ENCODE results near the gene MRPL27.

The MRPL27 gene

DNA sequence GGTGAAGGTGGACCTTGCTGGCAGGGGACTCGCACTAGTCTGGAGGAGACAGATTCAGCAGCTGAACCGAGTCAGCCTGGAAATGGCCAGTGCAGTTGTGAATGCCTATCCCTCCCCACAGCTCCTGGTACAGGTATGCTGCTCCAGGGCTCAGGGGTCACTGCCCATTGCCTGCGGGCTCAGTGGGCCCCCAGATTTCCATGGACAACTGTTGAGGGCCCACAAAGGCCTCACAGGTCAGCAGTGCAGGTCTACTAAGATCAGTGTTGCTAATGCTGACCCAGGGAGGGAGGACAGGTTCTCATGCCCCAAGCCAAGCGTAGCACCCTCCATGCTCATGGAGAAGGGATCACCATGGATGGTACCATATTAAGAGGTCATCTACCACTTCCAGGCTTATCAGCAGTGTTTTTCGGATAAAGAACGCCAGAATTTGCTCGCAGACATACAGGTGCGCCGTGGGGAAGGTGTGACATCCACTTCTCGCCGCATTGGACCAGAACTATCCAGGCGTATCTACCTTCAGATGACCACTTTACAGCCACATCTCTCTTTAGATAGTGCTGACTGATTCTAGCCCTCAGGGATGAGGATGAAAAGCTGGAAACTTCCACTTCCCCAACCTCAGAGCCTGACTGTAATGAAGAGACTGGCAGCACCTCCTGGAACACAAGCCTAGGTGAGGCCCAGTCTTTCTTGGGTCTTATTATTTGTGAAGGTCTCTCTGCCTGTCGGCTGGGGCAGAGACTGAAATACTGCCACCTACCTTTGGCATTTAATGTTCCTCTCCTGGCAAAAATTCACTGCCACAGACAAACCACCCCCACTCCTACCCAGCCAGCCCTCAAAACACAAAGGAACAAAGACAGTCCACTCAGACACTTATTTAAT, 7.6 kb upstream of the MRPL27 start:
- Mint-ChIP-seq H3K4me3 (no peak overlapping the region), H3K4me1 (peaks cover 5% of the 10 kb centered on the region), H3K27me3 (no peaks in the 10 kb centered on the region), H3K36me3 (ENCODE audit: insufficient read depth) (peaks cover 40% of the 10 kb centered on the region), H3K9me3 (no peaks in the 10 kb centered on the region), H3K27ac (ENCODE audit: low read depth) (no peak overlapping the region)
- DNase-seq (ENCODE audit: low spot score in 2 of 2) (no peak), ATAC-seq (replicated peaks; ENCODE audit: extremely low read depth, poor library complexity, severe bottlenecking) (no peak)

DNA sequence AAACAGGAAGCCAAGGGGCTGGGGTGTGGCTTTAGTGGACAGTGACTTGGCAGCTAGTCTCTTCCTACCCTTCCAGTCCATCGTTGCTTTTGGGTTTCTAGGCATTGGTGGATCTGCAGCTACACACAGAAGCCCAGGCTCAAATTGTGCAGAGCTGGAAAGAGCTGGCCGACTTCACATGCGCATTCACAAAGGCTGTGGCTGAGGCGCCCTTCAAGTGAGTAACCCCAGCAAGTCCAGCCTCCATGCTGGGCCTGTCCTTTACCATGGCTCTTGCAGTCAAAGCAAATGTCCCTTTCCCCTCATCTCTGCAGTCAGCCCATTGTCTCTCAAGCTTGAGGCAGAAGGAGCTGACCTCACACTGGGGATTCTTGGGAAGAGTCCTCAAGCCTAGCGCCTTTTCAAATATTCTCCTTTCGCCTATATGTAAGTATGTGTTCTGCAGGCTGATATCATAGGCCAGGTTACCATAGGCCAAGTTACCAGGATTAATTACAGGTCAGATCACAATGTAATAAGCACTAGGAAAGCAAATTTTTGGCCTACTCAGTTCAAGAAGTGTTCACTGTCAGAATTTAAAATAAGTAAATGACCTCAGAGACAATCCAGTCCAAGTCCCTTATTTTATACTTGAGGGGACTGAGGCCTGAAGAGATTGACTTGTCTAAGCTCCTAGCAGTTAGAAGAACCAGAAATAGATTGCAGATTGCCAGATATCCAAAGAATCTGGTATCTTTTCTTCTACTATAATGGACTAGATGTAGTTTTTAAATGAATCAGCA, 6.6 kb upstream of the MRPL27 start:
- no peaks in the 10 kb centered on the region for H3K27me3 Mint-ChIP-seq
- ATAC-seq (replicated peaks; ENCODE audit: extremely low read depth, poor library complexity, severe bottlenecking) = no peak
- H3K9me3 Mint-ChIP-seq = no peaks in the 10 kb centered on the region
- DNase-seq (ENCODE audit: low spot score in 2 of 2) = no peak
- no peaks in the 10 kb centered on the region for H3K4me1 Mint-ChIP-seq
- no peak overlapping the region for H3K27ac Mint-ChIP-seq (ENCODE audit: low read depth)
- H3K36me3 Mint-ChIP-seq (ENCODE audit: insufficient read depth) = peaks cover 30% of the 10 kb centered on the region
- H3K4me3 Mint-ChIP-seq = no peak overlapping the region

DNA sequence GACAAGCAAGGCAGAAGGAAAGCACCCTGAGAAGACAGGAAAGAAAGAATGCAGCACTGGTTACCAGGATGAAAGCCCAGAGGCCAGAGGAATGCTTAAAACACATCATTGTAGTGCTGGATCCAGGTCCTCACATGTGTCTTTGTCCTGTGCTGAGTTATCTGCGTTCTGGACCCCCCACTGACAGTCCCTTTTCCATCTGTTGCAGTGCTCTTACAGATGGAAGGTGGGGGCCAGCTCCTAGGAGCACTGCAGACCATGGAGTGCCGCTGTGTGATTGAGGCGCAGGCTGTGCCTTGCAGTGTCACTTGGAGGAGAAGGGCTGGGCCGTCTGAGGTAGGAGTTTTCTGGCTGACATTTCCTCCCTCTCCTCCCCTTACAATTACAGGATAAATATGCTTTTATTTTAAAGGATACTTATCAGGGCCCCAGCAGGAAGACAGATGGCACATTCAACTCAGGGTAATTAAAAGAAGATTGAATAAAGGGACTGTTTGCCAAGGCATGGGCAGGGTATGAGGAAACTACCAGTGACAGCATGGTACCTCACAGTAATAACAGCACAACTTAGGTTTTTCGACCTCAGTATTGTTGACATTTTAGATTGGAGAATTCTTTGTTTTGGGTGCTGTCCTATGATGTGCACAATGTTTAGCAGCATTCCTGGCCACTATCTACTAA, 3.0 kb upstream of the MRPL27 start:
- no peak overlapping the region for H3K27ac Mint-ChIP-seq (ENCODE audit: low read depth)

DNA sequence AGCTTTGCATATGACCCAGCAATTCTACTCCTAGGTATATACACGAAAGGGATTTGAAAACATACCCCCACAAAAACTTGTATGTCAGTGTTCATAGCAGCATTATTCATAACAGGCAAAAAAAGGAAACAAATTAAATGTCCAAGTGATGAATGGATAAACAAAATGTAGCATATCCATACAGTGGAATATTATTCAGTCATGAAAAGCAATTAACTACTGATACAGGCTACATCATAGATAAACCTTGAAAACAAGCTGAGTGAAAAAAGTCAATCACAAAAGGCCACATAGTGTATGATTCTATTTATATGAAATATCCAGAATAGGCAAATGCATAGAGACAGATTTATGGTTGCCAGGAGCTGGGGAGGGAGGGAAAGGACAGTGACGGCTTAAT, 721 bp upstream of the MRPL27 start:
- H3K36me3 Mint-ChIP-seq (ENCODE audit: insufficient read depth) = peaks cover 12% of the 10 kb centered on the region

More for the DNA sequence above, 3.0 kb upstream of the MRPL27 start:
- Mint-ChIP-seq H3K4me1 (peaks cover 22% of the 10 kb centered on the region), H3K36me3 (ENCODE audit: insufficient read depth) (peaks cover 13% of the 10 kb centered on the region), H3K9me3 (no peaks in the 10 kb centered on the region), H3K27me3 (no peaks in the 10 kb centered on the region), H3K4me3 (no peak overlapping the region)
- DNase-seq (ENCODE audit: low spot score in 2 of 2) = no peak
- no peak for ATAC-seq (replicated peaks; ENCODE audit: extremely low read depth, poor library complexity, severe bottlenecking)

DNA sequence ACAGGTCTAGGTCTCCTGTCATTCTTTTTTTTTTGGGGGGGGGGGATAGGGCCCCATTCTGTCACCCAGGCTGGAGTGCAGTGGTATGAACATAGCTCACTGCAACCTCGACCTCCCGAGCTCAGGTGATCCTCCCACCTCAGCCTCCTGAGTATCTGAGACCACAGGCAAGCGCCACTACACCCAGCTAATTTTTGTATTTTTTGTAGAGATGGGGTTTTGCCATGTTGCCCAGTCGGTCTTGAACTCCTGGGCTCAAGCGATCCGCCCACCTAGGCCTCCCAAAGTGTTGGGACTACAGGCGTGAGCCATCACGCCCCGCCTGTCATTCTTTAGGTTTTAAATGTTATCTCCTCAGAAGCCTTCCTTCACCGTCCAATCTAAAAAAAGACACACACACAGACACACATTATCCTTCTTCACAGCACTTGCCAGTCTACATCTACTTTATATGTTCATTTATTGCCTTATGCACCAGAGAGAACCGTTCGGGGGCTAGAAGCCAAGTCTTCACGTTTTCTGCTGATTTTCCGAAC, 694 bp downstream of the MRPL27 start:
- peak; percentile 19 for ATAC-seq (replicated peaks; ENCODE audit: extremely low read depth, poor library complexity, severe bottlenecking)
- Mint-ChIP-seq H3K27ac (ENCODE audit: low read depth) (peak overlapping the region; percentile 97), H3K4me3 (peak overlapping the region; percentile 92), H3K36me3 (ENCODE audit: insufficient read depth) (peaks cover 19% of the 10 kb centered on the region), H3K27me3 (no peaks in the 10 kb centered on the region), H3K4me1 (peaks cover 29% of the 10 kb centered on the region), H3K9me3 (no peaks in the 10 kb centered on the region)
- DNase-seq (ENCODE audit: low spot score in 2 of 2) = no peak

More for the DNA sequence above, 721 bp upstream of the MRPL27 start:
- DNase-seq (ENCODE audit: low spot score in 2 of 2) (no peak), ATAC-seq (replicated peaks; ENCODE audit: extremely low read depth, poor library complexity, severe bottlenecking) (no peak)
- H3K4me1 Mint-ChIP-seq = peaks cover 22% of the 10 kb centered on the region
- peak overlapping the region; percentile 97 for H3K27ac Mint-ChIP-seq (ENCODE audit: low read depth)
- peak overlapping the region; percentile 92 for H3K4me3 Mint-ChIP-seq
- H3K9me3 Mint-ChIP-seq = no peaks in the 10 kb centered on the region
- no peaks in the 10 kb centered on the region for H3K27me3 Mint-ChIP-seq

DNA sequence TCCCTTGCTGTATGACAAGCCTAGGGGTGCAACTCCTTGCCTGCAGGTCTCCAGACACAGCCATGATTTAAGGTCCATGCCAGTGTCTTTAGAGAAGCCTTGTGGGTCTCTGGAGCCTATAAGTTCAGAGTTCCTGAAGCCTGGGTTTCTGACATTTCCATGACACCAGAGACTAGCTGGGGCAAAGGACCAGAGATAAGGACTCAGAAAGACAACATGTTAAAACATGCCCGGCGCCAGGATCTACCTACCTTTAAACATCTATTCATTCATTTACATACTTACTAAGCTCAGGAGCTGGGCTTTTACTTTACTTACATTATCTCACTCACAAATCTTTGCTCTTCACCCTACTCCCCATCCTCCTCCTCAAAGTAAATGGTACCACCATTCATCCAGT, 1.5 kb downstream of the MRPL27 start:
- peak overlapping the region; percentile 92 for H3K4me3 Mint-ChIP-seq
- H3K27me3 Mint-ChIP-seq = no peaks in the 10 kb centered on the region
- DNase-seq (ENCODE audit: low spot score in 2 of 2) (no peak), ATAC-seq (replicated peaks; ENCODE audit: extremely low read depth, poor library complexity, severe bottlenecking) (no peak)
- no peaks in the 10 kb centered on the region for H3K9me3 Mint-ChIP-seq
- peaks cover 19% of the 10 kb centered on the region for H3K36me3 Mint-ChIP-seq (ENCODE audit: insufficient read depth)
- H3K4me1 Mint-ChIP-seq = peaks cover 29% of the 10 kb centered on the region
- H3K27ac Mint-ChIP-seq (ENCODE audit: low read depth) = peak overlapping the region; percentile 65

DNA sequence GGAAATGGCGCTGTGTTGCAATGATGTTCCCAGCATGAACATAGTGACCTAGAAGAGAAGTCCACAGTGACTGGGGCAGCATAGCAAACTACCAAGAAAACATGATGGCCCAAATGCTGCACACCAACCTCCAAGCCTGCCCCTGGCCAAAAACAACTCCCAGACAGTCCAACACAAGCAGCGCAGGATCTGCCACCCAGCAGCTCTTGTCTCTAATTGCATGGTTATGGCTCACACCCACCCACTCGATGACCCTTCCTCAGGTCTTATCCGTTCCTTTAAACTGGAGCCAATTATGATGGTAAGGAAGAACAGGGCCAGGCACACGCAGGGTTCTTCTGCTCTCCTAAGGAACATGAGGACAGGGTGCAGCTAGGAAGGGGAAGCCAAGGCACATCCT, 2.9 kb downstream of the MRPL27 start:
- H3K9me3 Mint-ChIP-seq = no peaks in the 10 kb centered on the region
- peak overlapping the region; percentile 32 for H3K4me3 Mint-ChIP-seq
- ATAC-seq (replicated peaks; ENCODE audit: extremely low read depth, poor library complexity, severe bottlenecking) (no peak), DNase-seq (ENCODE audit: low spot score in 2 of 2) (no peak)
- peaks cover 24% of the 10 kb centered on the region for H3K36me3 Mint-ChIP-seq (ENCODE audit: insufficient read depth)
- H3K4me1 Mint-ChIP-seq = peaks cover 36% of the 10 kb centered on the region
- H3K27me3 Mint-ChIP-seq = no peaks in the 10 kb centered on the region
- no peak overlapping the region for H3K27ac Mint-ChIP-seq (ENCODE audit: low read depth)

DNA sequence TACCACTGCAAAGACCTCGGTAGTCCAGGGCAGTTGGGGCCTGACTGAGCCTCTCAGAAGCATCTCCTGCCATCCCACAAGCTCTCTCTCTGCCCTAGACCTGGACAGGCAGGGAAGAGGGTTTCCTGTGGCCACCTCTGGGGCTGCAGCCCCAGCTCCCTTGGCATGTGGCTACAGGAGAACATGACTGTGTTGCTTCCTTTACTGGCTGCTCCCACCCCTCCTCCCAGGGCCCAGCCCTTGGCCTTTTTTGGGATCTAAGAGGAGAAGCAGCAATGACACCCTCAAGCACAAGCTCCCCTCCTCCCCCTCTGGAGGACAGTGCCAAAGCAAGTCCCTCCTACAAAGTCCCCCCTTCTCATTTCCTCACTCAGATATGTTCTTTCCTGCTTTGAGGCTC, 5.6 kb downstream of the MRPL27 start:
- H3K4me3 Mint-ChIP-seq = no peak overlapping the region
- DNase-seq (ENCODE audit: low spot score in 2 of 2) (no peak), ATAC-seq (replicated peaks; ENCODE audit: extremely low read depth, poor library complexity, severe bottlenecking) (no peak)
- H3K27ac Mint-ChIP-seq (ENCODE audit: low read depth) = peak overlapping the region; percentile 68
- no peaks in the 10 kb centered on the region for H3K27me3 Mint-ChIP-seq
- H3K9me3 Mint-ChIP-seq = no peaks in the 10 kb centered on the region
- peaks cover 28% of the 10 kb centered on the region for H3K4me1 Mint-ChIP-seq
- peaks cover 17% of the 10 kb centered on the region for H3K36me3 Mint-ChIP-seq (ENCODE audit: insufficient read depth)

DNA sequence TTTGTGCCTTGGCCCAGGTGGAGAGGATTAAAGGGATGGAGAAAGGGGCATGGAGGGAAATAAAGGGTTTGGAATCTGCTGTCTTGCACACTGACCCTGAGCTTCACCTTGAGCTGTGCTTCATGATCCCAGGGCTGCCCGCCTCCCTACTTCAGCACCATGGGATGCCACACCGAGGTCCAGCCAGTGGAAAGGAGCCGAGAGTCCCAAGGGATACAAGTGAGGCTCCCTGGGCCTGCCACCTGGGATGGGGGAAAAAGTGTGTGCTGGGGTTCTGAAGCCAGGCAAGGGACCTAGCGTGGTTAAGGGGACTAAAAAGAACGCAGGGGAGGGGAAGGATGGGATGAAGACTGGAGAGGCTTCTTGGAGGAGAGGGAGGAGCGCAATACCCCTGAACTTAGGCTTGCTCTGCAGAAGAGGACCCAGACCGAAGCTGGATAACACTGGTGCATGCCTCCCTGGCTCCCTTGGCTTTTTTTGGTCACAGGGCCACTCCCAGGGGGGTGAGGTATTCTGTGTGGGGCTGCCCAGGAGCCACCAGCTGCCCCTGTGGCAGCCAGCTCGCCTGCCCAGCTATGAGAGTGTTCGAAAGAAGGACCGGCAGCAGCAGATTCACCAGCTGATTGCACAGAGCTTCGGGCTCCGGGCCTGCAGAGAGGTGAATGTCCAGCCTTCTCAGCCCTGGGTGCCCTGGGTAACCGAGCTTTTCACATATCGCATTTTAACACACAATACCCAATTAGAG, 7.2 kb downstream of the MRPL27 start:
- ATAC-seq (replicated peaks; ENCODE audit: extremely low read depth, poor library complexity, severe bottlenecking) (no peak), DNase-seq (ENCODE audit: low spot score in 2 of 2) (no peak)
- Mint-ChIP-seq H3K27ac (ENCODE audit: low read depth) (peak overlapping the region; percentile 70), H3K36me3 (ENCODE audit: insufficient read depth) (peaks cover 17% of the 10 kb centered on the region), H3K27me3 (no peaks in the 10 kb centered on the region), H3K9me3 (no peaks in the 10 kb centered on the region), H3K4me1 (peaks cover 23% of the 10 kb centered on the region), H3K4me3 (no peak overlapping the region)

DNA sequence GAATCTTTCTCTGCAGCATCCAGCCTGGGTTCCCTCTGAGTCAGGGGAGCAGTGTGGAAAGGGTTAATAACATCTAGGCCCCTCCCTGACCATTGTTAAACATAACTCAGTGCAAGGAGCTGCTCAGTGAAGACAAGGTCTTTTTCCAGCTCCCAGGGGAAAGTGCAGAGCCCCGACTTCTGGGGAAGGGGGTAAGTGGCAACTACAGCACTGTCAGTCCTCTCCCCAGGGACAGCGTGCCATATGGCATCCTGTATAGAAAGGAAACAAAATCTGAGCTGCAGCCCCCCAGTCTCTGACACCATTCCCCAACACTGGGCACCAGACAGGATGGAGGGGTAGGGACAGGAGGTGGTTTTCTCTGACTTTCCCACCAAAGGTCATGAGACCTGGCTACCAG, 7.8 kb downstream of the MRPL27 start:
- peak overlapping the region; percentile 70 for H3K27ac Mint-ChIP-seq (ENCODE audit: low read depth)
- no peaks in the 10 kb centered on the region for H3K27me3 Mint-ChIP-seq
- no peaks in the 10 kb centered on the region for H3K9me3 Mint-ChIP-seq
- peaks cover 23% of the 10 kb centered on the region for H3K4me1 Mint-ChIP-seq
- ATAC-seq (replicated peaks; ENCODE audit: extremely low read depth, poor library complexity, severe bottlenecking) (no peak), DNase-seq (ENCODE audit: low spot score in 2 of 2) (no peak)
- no peak overlapping the region for H3K4me3 Mint-ChIP-seq
- peaks cover 16% of the 10 kb centered on the region for H3K36me3 Mint-ChIP-seq (ENCODE audit: insufficient read depth)

DNA sequence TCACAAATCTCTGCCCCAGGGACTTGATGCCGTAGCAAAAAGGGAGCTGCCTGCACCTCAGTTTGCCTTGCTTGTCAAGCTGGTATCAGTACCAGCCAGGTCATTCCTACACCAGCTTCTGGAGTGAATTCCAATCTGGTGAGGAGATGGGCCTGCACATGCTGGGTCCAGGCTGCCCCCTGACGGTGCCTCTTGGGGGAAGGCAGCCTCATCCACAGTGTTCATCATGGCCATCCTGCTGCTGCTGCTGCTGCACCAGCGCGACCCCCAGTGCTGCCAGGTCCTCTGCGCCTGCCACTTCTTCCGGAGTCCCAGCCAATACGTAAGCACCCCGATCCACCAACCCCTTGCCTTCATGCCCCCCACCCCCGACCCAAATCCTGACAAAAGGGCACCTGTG, 8.3 kb downstream of the MRPL27 start:
- ATAC-seq (replicated peaks; ENCODE audit: extremely low read depth, poor library complexity, severe bottlenecking) (no peak), DNase-seq (ENCODE audit: low spot score in 2 of 2) (no peak)
- no peaks in the 10 kb centered on the region for H3K9me3 Mint-ChIP-seq

DNA sequence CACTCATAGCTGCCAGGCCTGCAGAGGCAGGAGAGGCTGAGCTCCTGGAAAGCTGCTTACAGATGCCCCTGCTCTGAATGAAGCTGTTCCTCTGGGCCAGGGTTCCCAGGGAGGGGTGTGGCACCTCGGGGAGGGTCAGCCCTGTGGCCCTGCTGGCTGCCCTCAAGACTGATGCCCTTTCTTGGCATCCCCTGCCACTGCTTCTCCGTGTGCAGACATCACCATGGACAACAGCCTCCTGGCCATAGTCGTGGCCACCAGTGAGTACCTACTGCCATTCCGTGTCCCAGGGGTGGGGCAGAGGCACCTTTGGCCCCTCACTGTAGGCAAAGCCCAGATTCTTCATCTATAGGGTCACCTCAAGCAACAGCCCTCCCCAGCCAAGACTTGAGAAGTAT, 8.9 kb downstream of the MRPL27 start:
- no peaks in the 10 kb centered on the region for H3K27me3 Mint-ChIP-seq
- no peak overlapping the region for H3K4me3 Mint-ChIP-seq
- peaks cover 23% of the 10 kb centered on the region for H3K4me1 Mint-ChIP-seq
- no peaks in the 10 kb centered on the region for H3K9me3 Mint-ChIP-seq
- ATAC-seq (replicated peaks; ENCODE audit: extremely low read depth, poor library complexity, severe bottlenecking) = no peak
- peaks cover 18% of the 10 kb centered on the region for H3K36me3 Mint-ChIP-seq (ENCODE audit: insufficient read depth)
- no peak overlapping the region for H3K27ac Mint-ChIP-seq (ENCODE audit: low read depth)
- no peak for DNase-seq (ENCODE audit: low spot score in 2 of 2)

More for the DNA sequence above, 8.3 kb downstream of the MRPL27 start:
- H3K27ac Mint-ChIP-seq (ENCODE audit: low read depth) = no peak overlapping the region
- peaks cover 18% of the 10 kb centered on the region for H3K36me3 Mint-ChIP-seq (ENCODE audit: insufficient read depth)
- H3K27me3 Mint-ChIP-seq = no peaks in the 10 kb centered on the region
- H3K4me3 Mint-ChIP-seq = no peak overlapping the region
- peaks cover 23% of the 10 kb centered on the region for H3K4me1 Mint-ChIP-seq

Measured in central memory CD8-positive, alpha-beta T cell (primary cell).